ENCODE results near the gene BST2.

The BST2 gene

GRCh38 chr19:17405250-17406045, at the start of gene BST2:
TSS of gene BST2 (minus strand) at chr19:17405630. CDS start at chr19:17405575, 55 bp downstream.
- no peak for DNase-seq

- DNase-seq: no peak
Observed at GRCh38 chr19:17454576-17455071, 49.2 kb upstream of the BST2 start.

- no peak for DNase-seq
Observed at GRCh38 chr19:17451820-17452219, 46.4 kb upstream of the BST2 start.

- no peak for DNase-seq
Observed at GRCh38 chr19:17450264-17451075, 45.0 kb upstream of the BST2 start.

- DNase-seq: no peak
Observed at GRCh38 chr19:17448131-17448967, 42.9 kb upstream of the BST2 start, which contains the start of gene TMEM221. TSS of gene TMEM221 (minus strand) at chr19:17448668. CDS start at chr19:17448462, 206 bp downstream.

- DNase-seq: no peak
Observed at GRCh38 chr19:17447704-17448130, 42.3 kb upstream of the BST2 start.

- no peak for DNase-seq
Observed at GRCh38 chr19:17445526-17446165, 40.2 kb upstream of the BST2 start.

- DNase-seq: no peak
Observed at GRCh38 chr19:17441241-17442021, 36.0 kb upstream of the BST2 start.

- DNase-seq: no peak
Observed at GRCh38 chr19:17436874-17437267, 31.4 kb upstream of the BST2 start.

- no peak for DNase-seq
Observed at GRCh38 chr19:17436094-17436873, 30.9 kb upstream of the BST2 start.

- DNase-seq: no peak
Observed at GRCh38 chr19:17435218-17435617, 29.8 kb upstream of the BST2 start.

- no peak for DNase-seq
Observed at GRCh38 chr19:17431417-17431816, 26.0 kb upstream of the BST2 start.

- no peak for DNase-seq
Observed at GRCh38 chr19:17429641-17430113, 24.2 kb upstream of the BST2 start.

- DNase-seq: peak; percentile 64 to 72
Observed at GRCh38 chr19:17424743-17425365, 19.4 kb upstream of the BST2 start.

- DNase-seq: no peak
Observed at GRCh38 chr19:17423429-17424208, 18.2 kb upstream of the BST2 start.

GRCh38 chr19:17421942-17422341, 16.5 kb upstream of the BST2 start:
- no peak for DNase-seq

- DNase-seq: peak; percentile 5 to 26
Observed at GRCh38 chr19:17420475-17420924, 15.1 kb upstream of the BST2 start.

GRCh38 chr19:17419621-17420474, 14.4 kb upstream of the BST2 start, which contains the start of gene MVB12A:
TSS of gene MVB12A (plus strand) at chr19:17420047. CDS start at chr19:17420136, 89 bp downstream.
- peak; percentile 91 to 95 for DNase-seq

All from NCI-H1930 (cell line).